DOHH2 (cell line): ENCODE measurements around the gene SPIRE2.

ENCODE experiments used
- H3F3A ChIP-seq: fragments of 200-600 bp; sonication (generic), shearing (Covaris generic); 2 replicates; pipeline ENCODE4 v1.6.0; 2016; ENCODE audit warnings: antibody characterized with exemption, mild to moderate bottlenecking; ENCODE audit not compliant: control insufficient read depth, insufficient read depth
- H3K27ac ChIP-seq: fragments of 200-600 bp; sonication (generic); 2 replicates; pipeline ENCODE4 v1.5.1; 2014; ENCODE audit warnings: low read depth, mild to moderate bottlenecking, low read length, moderate library complexity
- H3K27me3 ChIP-seq: fragments of 200-600 bp; sonication (generic); 2 replicates; pipeline ENCODE4 v1.6.1; 2014; ENCODE audit warnings: mild to moderate bottlenecking, low read length, mixed read lengths; ENCODE audit not compliant: control insufficient read depth
- H3K36me3 ChIP-seq: fragments of 200-600 bp; sonication (generic); 2 replicates; pipeline ENCODE4 v1.6.1; 2014; ENCODE audit warnings: mild to moderate bottlenecking, low read length, moderate library complexity, mixed read lengths; ENCODE audit not compliant: control insufficient read depth
- H3K4me1 ChIP-seq: fragments of 200-600 bp; sonication (generic); 2 replicates; pipeline ENCODE4 v1.6.1; 2014; ENCODE audit warnings: mild to moderate bottlenecking, low read length, mixed read lengths; ENCODE audit not compliant: control insufficient read depth
- H3K4me2 ChIP-seq: fragments of 200-600 bp; sonication (generic); 2 replicates; pipeline ENCODE4 v1.6.0; 2014; ENCODE audit warnings: mild to moderate bottlenecking, low read length, moderate library complexity
- H3K4me3 ChIP-seq: fragments of 200-600 bp; sonication (generic); 2 replicates; pipeline ENCODE4 v1.5.1; 2014; ENCODE audit warnings: mild to moderate bottlenecking, low read length, mixed read lengths
- H3K79me2 ChIP-seq: fragments of 200-600 bp; sonication (generic); 2 replicates; pipeline ENCODE4 v1.6.1; 2014; ENCODE audit warnings: mild to moderate bottlenecking, low read length, mixed read lengths; ENCODE audit not compliant: control insufficient read depth
- H3K9me2 ChIP-seq: fragments of 200-600 bp; sonication (generic); replicated peaks from 2 replicates; pipeline ENCODE4 v1.6.1; 2014; ENCODE audit warnings: mild to moderate bottlenecking, low read length, mixed read lengths; ENCODE audit not compliant: control insufficient read depth
- H3K9me3 ChIP-seq: fragments of 200-600 bp; sonication (generic); 2 replicates; pipeline ENCODE4 v1.6.1; 2014; ENCODE audit warnings: antibody characterized with exemption, low read length, mixed read lengths; ENCODE audit not compliant: control insufficient read depth, insufficient read depth
- H4K20me1 ChIP-seq: fragments of 200-600 bp; sonication (generic); 2 replicates; pipeline ENCODE4 v1.6.0; 2014; ENCODE audit warnings: low read depth, mild to moderate bottlenecking, antibody characterized with exemption, low read length, moderate library complexity; ENCODE audit not compliant: control insufficient read depth, insufficient read depth
- CTCF ChIP-seq: fragments of 200-600 bp; sonication (generic); IDR thresholded peaks from one replicate; pipeline ENCODE4 v1.5.1; 2014; ENCODE audit warnings: antibody characterized with exemption, mild to moderate bottlenecking, low read depth, low read length; ENCODE audit not compliant: poor library complexity, severe bottlenecking
- EZH2phosphoT487 ChIP-seq: fragments of 200-600 bp; sonication (generic); IDR thresholded peaks from 2 replicates; pipeline ENCODE4 v1.6.1; 2017; ENCODE audit warnings: borderline replicate concordance, mild to moderate bottlenecking, antibody characterized with exemption, low read length, moderate library complexity, mixed read lengths

Gene SPIRE2

GRCh38 chr16:89837014-89837546 is 8.8 kb downstream of the SPIRE2 start:
- Histone ChIP-seq H3K4me3 (peak overlapping the region; percentile 60; the same call in 1 of the 2 replicates), H3K4me2 (peak overlapping the region; percentile 66)

GRCh38 chr16:89841275-89841674 is 13.0 kb downstream of the SPIRE2 start:
- H4K20me1 ChIP-seq: no peaks in the 10 kb centered on the region
- peak overlapping the region; percentile 40 for H3K4me2 ChIP-seq
- no peak for TF ChIP-seq CTCF
- TF ChIP-seq EZH2phosphoT487: no peak
- H3F3A ChIP-seq: peaks cover 20% of the 10 kb centered on the region
- no peaks in the 10 kb centered on the region for H3K9me3 ChIP-seq
- no peaks in the 10 kb centered on the region for H3K9me2 ChIP-seq
- no peaks in the 10 kb centered on the region for H3K36me3 ChIP-seq
- peak overlapping the region; percentile 44 for H3K27ac ChIP-seq
- no peaks in the 10 kb centered on the region for H3K27me3 ChIP-seq
- no peaks in the 10 kb centered on the region for H3K79me2 ChIP-seq
- no peak overlapping the region for H3K4me3 ChIP-seq
- peaks cover 85% of the 10 kb centered on the region for H3K4me1 ChIP-seq

More at GRCh38 chr16:89837014-89837546, 8.8 kb downstream of the SPIRE2 start:
- Histone ChIP-seq H3K27ac (no peak overlapping the region), H4K20me1 (no peaks in the 10 kb centered on the region), H3K9me2 (no peaks in the 10 kb centered on the region), H3K27me3 (no peaks in the 10 kb centered on the region), H3K4me1 (peaks cover 50% of the 10 kb centered on the region), H3F3A (no peaks in the 10 kb centered on the region; the same call in 1 of the 2 replicates), H3K9me3 (no peaks in the 10 kb centered on the region), H3K79me2 (no peaks in the 10 kb centered on the region), H3K36me3 (no peaks in the 10 kb centered on the region)
- TF ChIP-seq EZH2phosphoT487 (no peak), CTCF (no peak)

GRCh38 chr16:89842471-89843408 is 14.5 kb downstream of the SPIRE2 start:
- no peaks in the 10 kb centered on the region for H3K9me2 ChIP-seq

More at GRCh38 chr16:89842471-89843408, 14.5 kb downstream of the SPIRE2 start:
- H4K20me1 ChIP-seq: no peaks in the 10 kb centered on the region
- peak overlapping the region; percentile 61 for H3K4me2 ChIP-seq
- peaks cover 78% of the 10 kb centered on the region for H3K4me1 ChIP-seq
- TF ChIP-seq EZH2phosphoT487 (no peak), CTCF (no peak)
- H3K27ac ChIP-seq: peak overlapping the region; percentile 90; the same call in 1 of the 2 replicates
- no peaks in the 10 kb centered on the region for H3K36me3 ChIP-seq
- H3K4me3 ChIP-seq: no peak overlapping the region
- H3K79me2 ChIP-seq: no peaks in the 10 kb centered on the region
- H3K27me3 ChIP-seq: no peaks in the 10 kb centered on the region
- no peaks in the 10 kb centered on the region for H3K9me3 ChIP-seq
- H3F3A ChIP-seq: peaks cover 23% of the 10 kb centered on the region
